CD4-positive, alpha-beta T cell treated with Interleukin-17A for 4 hours (primary cell): ENCODE data around the gene ANKRD6.
"Not testable (repeated sequence)": the region's sequence is repeated elsewhere in the genome, so short reads cannot be mapped to it uniquely, and the experiment has no call there.

ENCODE experiments used
- DNase-seq: peaks from one replicate; pipeline ENCODE4 v3.0.0-alpha.2; 2020; ENCODE audit warnings: mixed read lengths

Gene ANKRD6

GRCh38 chr6:89611666-89612065, 178.7 kb downstream of the ANKRD6 start:
- no peak for DNase-seq

- DNase-seq: no peak
Measured at GRCh38 chr6:89612121-89612520, 179.2 kb downstream of the ANKRD6 start.

GRCh38 chr6:89613790-89614189, 180.8 kb downstream of the ANKRD6 start:
- DNase-seq: no peak

GRCh38 chr6:89615882-89616281, 182.9 kb downstream of the ANKRD6 start:
- no peak for DNase-seq

- DNase-seq: no peak
Measured at GRCh38 chr6:89616531-89616930, 183.6 kb downstream of the ANKRD6 start.

GRCh38 chr6:89618026-89618425, 185.1 kb downstream of the ANKRD6 start:
- no peak for DNase-seq

- DNase-seq: no peak
Measured at GRCh38 chr6:89619567-89619966, 186.6 kb downstream of the ANKRD6 start.

GRCh38 chr6:89623749-89624148, 190.8 kb downstream of the ANKRD6 start:
- DNase-seq: no peak

GRCh38 chr6:89630488-89630887, 197.5 kb downstream of the ANKRD6 start:
- DNase-seq: no peak

- not testable (repeated sequence) for DNase-seq
Measured at GRCh38 chr6:89636412-89636811, 203.5 kb downstream of the ANKRD6 start.

GRCh38 chr6:89637960-89638319, 205.0 kb downstream of the ANKRD6 start:
- DNase-seq: no peak

- DNase-seq: peak; percentile 92
Measured at GRCh38 chr6:89638320-89639195, 205.6 kb downstream of the ANKRD6 start, which contains the start of gene LYRM2. Gene LYRM2 (minus strand): TSS chr6:89638747. CDS start chr6:89638716, 31 bp downstream.

GRCh38 chr6:89640804-89641203, 207.9 kb downstream of the ANKRD6 start:
- DNase-seq: no peak

- not testable (repeated sequence) for DNase-seq
Measured at GRCh38 chr6:89641581-89641980, 208.6 kb downstream of the ANKRD6 start.

GRCh38 chr6:89642956-89643355, 210.0 kb downstream of the ANKRD6 start:
- DNase-seq: no peak

GRCh38 chr6:89643406-89643805, 210.5 kb downstream of the ANKRD6 start:
- no peak for DNase-seq

- DNase-seq: no peak
Measured at GRCh38 chr6:89644864-89645263, 211.9 kb downstream of the ANKRD6 start.

GRCh38 chr6:89649682-89650081, 216.7 kb downstream of the ANKRD6 start:
- DNase-seq: no peak

- no peak for DNase-seq
Measured at GRCh38 chr6:89650579-89650978, 217.6 kb downstream of the ANKRD6 start.

- DNase-seq: no peak
Measured at GRCh38 chr6:89655122-89655521, 222.2 kb downstream of the ANKRD6 start.

- DNase-seq: no peak
Measured at GRCh38 chr6:89657445-89658158, 224.7 kb downstream of the ANKRD6 start.

GRCh38 chr6:89660981-89661380, 228.0 kb downstream of the ANKRD6 start:
- no peak for DNase-seq

GRCh38 chr6:89661559-89661958, 228.6 kb downstream of the ANKRD6 start:
- DNase-seq: no peak

- DNase-seq: no peak
Measured at GRCh38 chr6:89662659-89663223, 229.8 kb downstream of the ANKRD6 start.
